KMS-11 (cell line): ENCODE results near the gene RPUSD3.

Source experiments
- H2AFZ ChIP-seq: fragments of 200-600 bp; sonication (generic); 2 replicates; pipeline ENCODE4 v1.6.1; 2016; ENCODE audit warnings: antibody characterized with exemption, mixed run types, low read depth
- H3K27ac ChIP-seq: fragments of 200-600 bp; sonication (generic); 2 replicates; pipeline ENCODE4 v1.6.1; 2016; ENCODE audit warnings: mild to moderate bottlenecking, mixed run types
- H3K27me3 ChIP-seq: fragments of 200-600 bp; sonication (generic); 2 replicates; pipeline ENCODE4 v1.6.1; 2017; ENCODE audit warnings: mild to moderate bottlenecking, low read depth, mixed run types, moderate library complexity; ENCODE audit not compliant: insufficient read depth
- H3K36me3 ChIP-seq: fragments of 200-600 bp; sonication (generic); 2 replicates; pipeline ENCODE4 v1.6.1; 2017; ENCODE audit warnings: mild to moderate bottlenecking, mixed run types; ENCODE audit not compliant: insufficient read depth
- H3K4me1 ChIP-seq: fragments of 200-600 bp; sonication (generic); 2 replicates; pipeline ENCODE4 v1.6.1; 2016; ENCODE audit warnings: mild to moderate bottlenecking, low read depth, mixed run types; ENCODE audit not compliant: poor library complexity, severe bottlenecking
- H3K4me2 ChIP-seq: fragments of 200-600 bp; sonication (generic); 2 replicates; pipeline ENCODE4 v1.7.0; 2016; ENCODE audit warnings: mild to moderate bottlenecking, mixed run types
- H3K4me3 ChIP-seq: fragments of 200-600 bp; sonication (generic); IDR thresholded peaks from 2 replicates; pipeline ENCODE4 v1.6.1; 2017; ENCODE audit warnings: low read depth, low read length, mixed read lengths; ENCODE audit not compliant: insufficient read depth
- H3K79me2 ChIP-seq: fragments of 200-600 bp; sonication (generic); 2 replicates; pipeline ENCODE4 v1.6.1; 2016; ENCODE audit warnings: low read depth, mixed run types; ENCODE audit not compliant: insufficient read depth
- H3K9ac ChIP-seq: fragments of 200-600 bp; sonication (generic); 2 replicates; pipeline ENCODE4 v1.6.1; 2016; ENCODE audit warnings: mild to moderate bottlenecking, mixed run types
- H4K20me1 ChIP-seq: fragments of 200-600 bp; sonication (generic); 2 replicates; pipeline ENCODE4 v1.6.1; 2016; ENCODE audit warnings: mild to moderate bottlenecking, mixed run types; ENCODE audit not compliant: insufficient read depth
- TF ChIP-seq, protein P1 (sequence below): fragments of 200-600 bp; sonication (generic); conservative IDR thresholded peaks from 2 replicates; pipeline ENCODE4 v1.6.1; 2017; ENCODE audit warnings: low read depth, mild to moderate bottlenecking, antibody characterized with exemption, low read length, moderate library complexity, mixed read lengths

RPUSD3 gene

DNA sequence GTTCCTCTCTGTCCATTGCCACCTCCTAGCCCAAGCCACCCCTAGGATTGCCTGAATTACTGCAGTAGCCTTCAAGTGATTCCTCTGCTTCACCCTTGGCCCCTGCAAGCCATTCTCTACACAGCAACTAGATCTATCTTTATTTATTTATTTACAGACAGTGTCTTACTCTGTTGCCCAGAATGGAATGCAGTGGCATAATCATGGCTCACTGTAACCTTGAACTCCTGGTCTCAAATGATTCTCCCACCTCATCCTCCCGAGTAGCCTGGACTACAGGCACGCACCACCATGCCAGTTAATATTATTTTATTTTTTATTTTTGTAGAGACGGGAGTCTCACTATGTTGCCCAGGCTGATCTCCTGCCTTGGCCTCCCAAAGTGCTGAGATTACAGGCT lies 44.7 kb upstream of the RPUSD3 start:
- TF ChIP-seq, protein P1, sequence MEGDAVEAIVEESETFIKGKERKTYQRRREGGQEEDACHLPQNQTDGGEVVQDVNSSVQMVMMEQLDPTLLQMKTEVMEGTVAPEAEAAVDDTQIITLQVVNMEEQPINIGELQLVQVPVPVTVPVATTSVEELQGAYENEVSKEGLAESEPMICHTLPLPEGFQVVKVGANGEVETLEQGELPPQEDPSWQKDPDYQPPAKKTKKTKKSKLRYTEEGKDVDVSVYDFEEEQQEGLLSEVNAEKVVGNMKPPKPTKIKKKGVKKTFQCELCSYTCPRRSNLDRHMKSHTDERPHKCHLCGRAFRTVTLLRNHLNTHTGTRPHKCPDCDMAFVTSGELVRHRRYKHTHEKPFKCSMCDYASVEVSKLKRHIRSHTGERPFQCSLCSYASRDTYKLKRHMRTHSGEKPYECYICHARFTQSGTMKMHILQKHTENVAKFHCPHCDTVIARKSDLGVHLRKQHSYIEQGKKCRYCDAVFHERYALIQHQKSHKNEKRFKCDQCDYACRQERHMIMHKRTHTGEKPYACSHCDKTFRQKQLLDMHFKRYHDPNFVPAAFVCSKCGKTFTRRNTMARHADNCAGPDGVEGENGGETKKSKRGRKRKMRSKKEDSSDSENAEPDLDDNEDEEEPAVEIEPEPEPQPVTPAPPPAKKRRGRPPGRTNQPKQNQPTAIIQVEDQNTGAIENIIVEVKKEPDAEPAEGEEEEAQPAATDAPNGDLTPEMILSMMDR, result no peak
- no peak overlapping the region for H3K9ac ChIP-seq
- H4K20me1 ChIP-seq, result no peaks in the 10 kb centered on the region
- H3K27me3 ChIP-seq, result no peaks in the 10 kb centered on the region
- H3K27ac ChIP-seq, result no peak overlapping the region
- no peaks in the 10 kb centered on the region for H3K36me3 ChIP-seq
- no peak overlapping the region for H3K4me3 ChIP-seq
- peaks cover 21% of the 10 kb centered on the region for H3K79me2 ChIP-seq
- no peak overlapping the region for H2AFZ ChIP-seq
- H3K4me2 ChIP-seq, result no peak overlapping the region
- peaks cover 4% of the 10 kb centered on the region for H3K4me1 ChIP-seq

DNA sequence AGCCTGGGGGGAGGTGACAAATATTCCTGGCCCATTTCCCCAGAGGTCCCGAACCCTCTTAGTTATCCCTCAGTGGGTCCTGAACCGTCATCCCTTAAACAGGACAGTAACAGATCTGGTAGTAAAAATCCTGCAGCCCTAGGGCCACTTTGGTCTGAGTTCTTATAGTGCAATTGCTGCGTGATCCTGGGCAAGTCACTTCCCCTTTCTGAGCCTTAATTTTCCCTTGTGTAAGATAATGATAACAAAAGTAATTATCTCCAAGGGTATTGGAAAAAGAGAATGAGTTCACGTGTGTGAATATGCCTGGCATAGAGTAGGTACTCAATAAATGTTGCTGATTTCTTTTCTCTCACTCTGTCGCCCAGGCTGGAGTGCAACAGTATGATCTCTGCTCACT lies 43.7 kb upstream of the RPUSD3 start:
- H3K36me3 ChIP-seq, result no peaks in the 10 kb centered on the region
- no peak overlapping the region for H2AFZ ChIP-seq
- TF ChIP-seq, protein P1, result no peak
- no peaks in the 10 kb centered on the region for H4K20me1 ChIP-seq
- H3K9ac ChIP-seq, result no peak overlapping the region
- H3K27me3 ChIP-seq, result no peaks in the 10 kb centered on the region
- no peak overlapping the region for H3K4me2 ChIP-seq
- peaks cover 14% of the 10 kb centered on the region for H3K79me2 ChIP-seq
- peaks cover 3% of the 10 kb centered on the region for H3K4me1 ChIP-seq
- no peak overlapping the region for H3K27ac ChIP-seq
- H3K4me3 ChIP-seq, result no peak overlapping the region

DNA sequence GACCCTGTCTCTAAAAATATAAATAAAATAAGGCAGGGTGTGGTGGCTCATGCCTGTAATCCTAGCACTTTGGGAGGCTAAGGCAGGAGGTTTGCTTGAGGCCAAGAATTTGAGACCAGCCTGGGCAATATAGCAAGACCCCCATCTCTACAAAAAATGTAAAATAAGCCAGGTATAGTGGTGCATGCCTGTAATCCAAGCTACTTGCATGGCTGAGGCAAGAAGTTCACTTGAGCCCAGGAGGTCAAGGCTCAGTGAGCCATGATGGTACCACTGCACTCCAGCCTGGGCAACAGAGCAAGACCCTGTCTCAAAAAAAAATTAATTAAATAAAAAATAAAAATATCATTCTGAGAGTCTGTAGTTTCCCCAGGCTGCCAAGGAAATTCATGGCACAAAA lies 42.5 kb upstream of the RPUSD3 start:
- Histone ChIP-seq H3K36me3 (no peaks in the 10 kb centered on the region), H3K9ac (no peak overlapping the region), H3K4me2 (no peak overlapping the region), H3K27me3 (no peaks in the 10 kb centered on the region), H2AFZ (no peak overlapping the region), H3K27ac (no peak overlapping the region), H3K4me1 (peaks cover 3% of the 10 kb centered on the region), H3K79me2 (peaks cover 8% of the 10 kb centered on the region), H3K4me3 (no peak overlapping the region), H4K20me1 (no peaks in the 10 kb centered on the region)
- TF ChIP-seq, protein P1, result no peak

DNA sequence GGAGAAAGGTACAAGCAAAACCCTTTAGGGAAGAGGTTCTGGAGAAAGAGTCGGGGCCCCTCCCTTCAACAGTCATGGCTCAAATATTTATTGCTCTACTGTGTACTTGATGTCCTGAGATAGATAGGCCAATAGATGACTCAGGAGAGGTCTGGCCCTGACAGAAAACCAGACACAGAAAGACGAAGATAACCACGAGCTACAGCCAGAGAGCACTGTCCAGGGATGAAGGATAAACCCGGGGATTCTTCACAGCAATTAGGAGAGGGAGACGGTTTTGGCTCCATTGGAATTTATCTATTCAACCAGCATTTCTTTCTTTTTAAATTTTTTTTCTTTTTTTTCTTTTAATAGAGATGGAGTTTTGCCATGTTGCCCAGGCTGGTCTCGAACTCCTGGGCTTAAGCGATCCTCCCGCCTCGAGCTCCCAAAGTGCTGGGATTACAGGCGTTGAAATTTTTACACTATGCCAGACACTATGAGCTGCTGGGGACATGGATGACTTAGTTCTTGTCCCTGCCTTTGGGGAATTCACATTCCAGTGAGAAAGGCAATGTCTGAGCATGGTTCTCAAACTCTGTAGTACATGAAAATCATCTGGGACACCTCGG lies 40.9 kb upstream of the RPUSD3 start:
- Histone ChIP-seq H3K27me3 (no peaks in the 10 kb centered on the region), H3K36me3 (no peaks in the 10 kb centered on the region), H2AFZ (no peak overlapping the region), H3K4me1 (peaks cover 2% of the 10 kb centered on the region), H3K9ac (no peak overlapping the region), H3K4me3 (no peak overlapping the region), H3K79me2 (no peaks in the 10 kb centered on the region), H3K4me2 (no peak overlapping the region), H4K20me1 (no peaks in the 10 kb centered on the region), H3K27ac (no peak overlapping the region)
- TF ChIP-seq, protein P1, result no peak
